AG04449 (cell line): ENCODE results near the gene PINLYP.
A peak's percentile ranks its signal among the peaks of the same experiment; 100 is the strongest.

Experiments used
- CTCF ChIA-PET: fragments of 350-600 bp; formaldehyde crosslinking; extraction: SDS; loops from one replicate; lab custom pipeline; 2021; ENCODE audit warnings: antibody characterized with exemption; lab: Yijun Ruan, JAX
- POLR2A ChIA-PET: fragments of 400-600, 350-600 bp; formaldehyde crosslinking; extraction: SDS; loops from one replicate; lab custom pipeline; 2020; ENCODE audit warnings: antibody characterized with exemption, inconsistent platforms; lab: Yijun Ruan, JAX
- DNase-seq: peaks from one replicate; pipeline ENCODE4 v3.0.0-alpha.2; 2010; ENCODE audit warnings: low read depth, low spot score
- H3K4me3 ChIP-seq: 2 replicates; pipeline ENCODE4 v1.5.1; 2011; ENCODE audit warnings: low read depth, mild to moderate bottlenecking, control low read depth, low read length
- CTCF ChIP-seq: IDR thresholded peaks from one replicate; pipeline ENCODE4 v1.5.1; 2011; ENCODE audit warnings: mild to moderate bottlenecking, moderate library complexity, low read length, control low read depth, inconsistent platforms; ENCODE audit not compliant: insufficient read depth; ENCODE audit errors: missing control alignments

PINLYP gene

GRCh38 chr19:43591904-43592772 is 16.5 kb downstream of the PINLYP start:
- ChIA-PET POLR2A (no interaction called here), CTCF (no interaction called here)
- no peak overlapping the region for H3K4me3 ChIP-seq
- TF ChIP-seq CTCF: no peak
- DNase-seq: no peak

GRCh38 chr19:43592800-43593350 is 17.3 kb downstream of the PINLYP start:
- ChIA-PET CTCF (interaction anchor here (0.7 to 4.9 kb wide), 7 partner anchors 9 to 217 kb away, joined by 3 to 68 read pairs (median 20); partner anchors contain the start of genes PINLYP and XRCC1), POLR2A (no interaction called here)
- H3K4me3 ChIP-seq: no peak overlapping the region
- no peak for TF ChIP-seq CTCF
- no peak for DNase-seq

- CTCF ChIA-PET: interaction anchor here (0.7 to 4.9 kb wide), 33 partner anchors 10 to 1638 kb away, joined by 3 to 68 read pairs (median 5); partner anchors contain the start of genes ETHE1, PINLYP, XRCC1 and ZNF575
- POLR2A ChIA-PET: interaction anchor here (0.5 to 1.0 kb wide), 3 partner anchors 19 to 98 kb away, joined by 4 read pairs; partner anchors contain the start of gene XRCC1
- peak overlapping the region; percentile 76 for H3K4me3 ChIP-seq
Observed at GRCh38 chr19:43594081-43594697, 18.6 kb downstream of the PINLYP start.

GRCh38 chr19:43594710-43595604 is 19.4 kb downstream of the PINLYP start:
- ChIA-PET CTCF (interaction anchor here (0.7 to 4.9 kb wide), 32 partner anchors 9 to 1639 kb away, joined by 3 to 68 read pairs (median 5); partner anchors contain the start of genes ETHE1, PINLYP, XRCC1 and ZNF575), POLR2A (interaction anchor here (0.5 to 1.7 kb wide), 4 partner anchors 20 to 99 kb away, joined by 4 read pairs; partner anchors contain the start of gene XRCC1)
- peak overlapping the region; percentile 76 for H3K4me3 ChIP-seq
- DNase-seq: no peak
- peak; percentile 92 for TF ChIP-seq CTCF

More at GRCh38 chr19:43594081-43594697, 18.6 kb downstream of the PINLYP start:
- DNase-seq: no peak
- TF ChIP-seq CTCF: no peak

GRCh38 chr19:43595605-43595998 is 20.0 kb downstream of the PINLYP start:
- no peak for TF ChIP-seq CTCF
- ChIA-PET POLR2A (interaction anchor here (0.6 to 1.7 kb wide), 4 partner anchors 11 to 80 kb away, joined by 3 to 6 read pairs (median 4); no protein-coding TSS in a partner anchor), CTCF (interaction anchor here (1.4 to 4.9 kb wide), 15 partner anchors 12 to 217 kb away, joined by 3 to 68 read pairs (median 7); no protein-coding TSS in a partner anchor)
- no peak for DNase-seq
- peak overlapping the region; percentile 76 for H3K4me3 ChIP-seq
